Renal cortical epithelial cell (primary cell): ENCODE measurements around the gene MROH2A. TPM values are rescaled to one million over a fixed set of nuclear protein-coding genes. Genes with fewer than 3 reads are reported as not detected.

ENCODE experiments used
- DNase-seq: peaks from one replicate; pipeline ENCODE4 v3.0.0-alpha.2; 2011; ENCODE audit warnings: low read depth
- total RNA-seq: library from RNA; depleted of rRNA; stranded (reverse); fragments of >200 nt; gene quantifications from 2 replicates; pipeline ENCODE4 v1.2.3, GENCODE V29; 2014

The MROH2A gene
- total RNA-seq, 1 donor from 2014 or later = 0.15 TPM

GRCh38 chr2:233835230-233836186, 57.4 kb downstream of the MROH2A start:
- DNase-seq = no peak

- DNase-seq = no peak
These were observed 58.2 kb downstream of the MROH2A start for GRCh38 chr2:233836359-233836758.

DNA sequence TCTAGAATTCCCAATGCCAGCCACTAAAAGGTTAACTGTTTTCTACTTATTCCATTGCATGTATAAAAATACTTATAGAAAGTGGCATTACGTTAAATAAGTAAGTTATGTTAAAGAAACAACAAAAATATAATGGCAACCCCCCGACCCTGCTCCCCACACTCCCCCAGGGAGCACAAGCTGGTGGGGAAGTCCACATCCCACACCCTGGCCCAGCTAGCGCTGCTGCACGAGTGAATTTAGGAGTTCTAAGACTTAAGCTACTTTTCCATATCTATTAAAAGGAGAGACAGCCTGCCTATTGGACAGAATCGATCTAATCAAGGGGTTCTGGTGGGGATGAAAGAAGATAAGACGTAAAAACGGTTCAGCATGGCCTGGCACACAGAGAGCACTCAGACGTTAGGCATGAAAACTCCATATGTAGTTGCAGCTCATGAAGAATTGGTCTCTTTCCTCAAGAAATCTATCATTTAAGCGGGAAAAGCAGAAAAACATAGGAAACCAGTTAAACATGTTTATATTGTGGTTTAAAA, 59.6 kb downstream of the MROH2A start:
- DNase-seq = no peak

DNA sequence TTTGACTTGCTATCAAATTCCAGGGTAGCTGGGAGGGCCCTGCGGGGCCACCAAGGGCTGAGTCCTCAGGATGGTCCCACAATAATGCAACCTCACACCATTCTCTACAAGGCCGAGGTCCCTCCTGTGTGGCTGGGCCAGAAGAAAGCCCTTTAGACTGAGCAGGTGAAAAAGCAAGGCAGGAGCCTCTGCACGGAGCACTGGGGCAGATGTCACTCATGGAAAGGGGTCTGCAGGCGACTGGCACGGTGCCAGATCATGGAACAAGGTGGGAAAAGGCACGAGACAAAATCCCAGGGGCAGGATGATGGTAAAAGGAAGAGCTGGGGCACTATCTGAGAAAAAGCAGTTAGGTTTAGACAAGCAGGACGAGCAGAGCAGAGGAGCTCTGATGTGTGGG, 60.1 kb downstream of the MROH2A start:
- DNase-seq = no peak

DNA sequence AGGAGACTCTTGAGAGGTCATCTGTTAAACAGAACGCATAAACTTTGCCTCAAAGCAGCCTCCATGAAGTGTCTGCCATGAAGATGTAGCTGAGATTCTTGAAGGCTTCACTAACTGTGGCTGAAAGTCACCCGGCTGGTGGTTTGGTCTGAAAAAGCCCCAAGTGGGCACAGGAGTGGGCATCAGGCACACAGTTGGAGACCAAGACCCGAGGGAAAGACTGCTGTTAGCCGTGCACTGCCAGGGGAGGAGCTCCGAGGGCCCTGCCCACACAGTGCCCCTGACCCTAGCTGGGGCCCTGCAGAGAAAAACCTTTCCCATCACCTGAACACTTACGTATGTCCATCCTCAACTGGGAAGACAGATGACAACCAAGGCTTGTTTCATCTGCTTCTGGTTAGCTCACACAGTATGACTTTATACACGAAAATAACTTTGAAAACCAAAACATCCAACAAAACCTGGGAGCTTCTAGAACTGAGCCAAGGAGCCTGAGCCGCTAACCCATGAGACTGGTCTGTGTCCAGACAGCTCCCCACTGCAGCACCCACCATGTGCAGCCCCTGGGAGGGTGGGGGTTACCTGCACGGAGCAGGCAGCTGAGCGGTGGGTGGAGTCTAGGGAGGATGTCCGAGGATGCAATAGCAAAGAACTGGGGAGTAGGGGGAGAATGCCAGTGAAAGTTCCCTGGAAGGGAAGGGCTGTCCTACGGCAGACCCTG, 60.8 kb downstream of the MROH2A start:
- no peak for DNase-seq

DNA sequence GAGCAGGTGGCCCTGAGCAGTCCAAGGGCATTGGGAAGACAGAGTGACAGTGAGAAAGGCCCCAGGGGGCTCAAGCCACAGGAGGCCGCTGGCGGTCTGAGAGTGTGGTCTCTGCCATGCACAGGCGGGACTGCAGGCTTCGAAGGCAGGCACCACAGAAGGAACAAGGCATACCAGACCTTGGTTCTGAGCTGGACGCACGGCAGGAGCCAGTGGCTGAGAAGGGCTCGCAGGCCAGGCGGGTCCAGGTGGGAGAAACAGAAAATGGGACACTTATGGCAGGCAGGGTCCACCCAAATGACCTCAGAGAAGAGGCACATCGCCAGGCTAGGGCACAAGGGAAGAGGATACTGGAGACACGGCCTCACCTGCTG, 61.3 kb downstream of the MROH2A start:
- DNase-seq = no peak

DNA sequence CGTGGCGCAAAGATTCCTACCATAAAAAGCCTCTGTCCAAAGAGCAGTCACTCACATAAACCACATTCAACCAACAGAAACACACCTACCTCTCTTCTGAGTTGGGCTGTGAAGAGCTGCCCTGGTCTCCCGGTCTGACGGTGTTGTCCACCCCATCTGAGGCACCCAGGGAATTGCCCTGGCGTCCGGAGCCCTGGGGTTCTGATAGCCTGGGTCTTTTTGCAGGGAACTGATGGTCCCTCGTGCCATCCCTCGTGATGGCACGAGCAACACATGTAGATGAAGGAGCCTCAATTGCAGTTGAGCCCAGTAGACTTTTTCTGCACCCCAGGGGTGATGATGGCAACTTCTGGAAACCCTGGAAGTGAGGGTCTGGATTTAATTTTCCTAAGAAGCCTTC, 62.4 kb downstream of the MROH2A start:
- DNase-seq = no peak

GRCh38 chr2:233841183-233841582, 63.1 kb downstream of the MROH2A start:
- no peak for DNase-seq

DNA sequence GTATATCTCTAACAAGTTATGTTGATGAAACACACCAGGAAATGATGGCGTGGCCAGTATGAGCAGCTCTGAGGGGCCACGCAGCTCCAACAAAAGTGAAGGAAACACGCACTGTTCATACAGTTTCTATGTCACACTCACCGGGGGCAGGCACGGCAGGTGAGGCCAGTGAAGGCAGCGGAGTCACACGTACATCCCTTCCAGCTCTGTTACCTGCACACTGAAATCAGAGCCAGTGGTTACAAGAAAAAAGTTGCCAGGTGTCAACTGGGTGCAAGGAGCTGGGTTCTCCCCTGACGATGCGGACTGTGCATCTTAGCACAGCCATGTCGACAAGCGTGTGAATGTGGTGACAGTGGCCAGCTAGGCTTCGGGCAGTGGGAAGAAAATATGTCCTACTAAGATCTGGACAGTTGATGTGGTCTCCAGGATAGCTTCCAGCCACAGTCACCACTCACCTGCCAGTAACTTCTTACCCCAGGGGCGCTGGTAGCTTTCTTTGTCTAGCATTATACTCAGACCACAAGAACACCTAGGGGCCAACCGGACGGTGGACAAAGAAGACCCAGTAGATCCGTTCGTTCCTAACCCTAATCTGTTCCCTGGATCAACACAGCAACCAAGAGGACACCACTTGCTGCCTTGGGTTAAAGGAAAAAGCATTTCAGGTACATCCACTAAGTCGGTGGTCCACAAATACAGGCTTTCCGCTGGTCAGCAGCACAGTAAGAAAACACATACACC, 66.1 kb downstream of the MROH2A start:
- no peak for DNase-seq

- no peak for DNase-seq
These were observed 66.7 kb downstream of the MROH2A start for GRCh38 chr2:233844836-233845235.

GRCh38 chr2:233845301-233846060, 67.4 kb downstream of the MROH2A start:
- DNase-seq = no peak

DNA sequence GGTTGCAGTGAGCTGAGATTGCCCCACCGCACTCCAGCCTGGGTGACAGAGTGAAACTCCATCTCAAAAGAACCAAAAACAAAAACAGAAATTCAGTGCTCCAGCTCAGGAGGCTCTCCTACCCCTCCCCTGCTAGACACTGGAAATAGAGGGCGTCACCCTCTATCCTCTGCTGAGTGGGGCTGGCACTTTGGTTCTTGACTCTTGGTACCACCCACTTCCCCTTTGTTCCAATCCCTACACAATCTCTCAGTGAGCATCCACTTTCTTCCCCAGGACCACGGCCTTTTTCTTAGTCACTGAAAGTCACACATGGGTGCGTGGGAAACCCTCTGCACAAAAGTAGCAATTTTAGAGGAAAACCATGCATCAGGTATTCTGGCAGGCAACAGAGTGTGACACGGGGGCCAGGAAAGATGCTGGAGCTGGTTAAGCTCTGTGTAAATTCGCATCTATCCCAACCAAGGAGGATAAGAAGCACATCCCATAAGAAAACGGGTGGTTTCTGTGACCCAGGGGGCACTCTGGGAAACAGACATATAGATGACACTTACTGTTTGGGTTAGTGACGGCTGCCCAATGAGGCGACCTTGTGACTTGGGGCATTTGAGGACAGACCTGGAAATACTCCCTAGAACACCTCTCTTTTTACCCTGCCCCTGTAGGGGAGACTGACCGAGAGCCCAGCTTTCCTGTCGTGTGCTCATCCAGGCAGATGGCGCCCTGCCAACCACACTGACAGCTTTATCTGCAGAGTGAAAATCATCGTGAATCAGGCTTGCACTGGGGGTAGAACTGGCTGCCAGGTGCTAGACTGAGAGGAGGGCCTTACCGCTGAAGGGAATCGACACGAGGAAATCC, 68.5 kb downstream of the MROH2A start:
- DNase-seq = no peak

- no peak for DNase-seq
These were observed 69.2 kb downstream of the MROH2A start for GRCh38 chr2:233847248-233847898.

DNA sequence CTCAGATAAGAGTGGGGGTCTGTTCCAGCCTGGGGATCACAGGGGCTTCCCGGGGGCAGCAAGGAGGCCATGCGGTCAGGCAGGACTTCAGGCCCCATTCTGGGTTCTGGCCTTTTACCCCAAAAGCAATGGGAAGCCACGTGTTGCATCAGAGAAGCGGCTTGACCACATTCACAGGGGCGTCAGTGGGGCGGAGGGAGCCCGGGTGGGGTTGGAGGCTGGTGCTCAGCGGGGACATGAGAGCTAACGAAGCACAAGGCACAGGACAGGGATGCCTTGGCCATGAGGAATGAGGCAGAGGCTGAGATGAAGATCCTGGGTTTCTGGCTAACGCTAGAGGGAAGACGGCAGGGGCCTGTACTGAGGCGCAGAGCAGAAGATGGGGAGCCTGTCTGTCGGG, 70.1 kb downstream of the MROH2A start:
- DNase-seq = no peak

DNA sequence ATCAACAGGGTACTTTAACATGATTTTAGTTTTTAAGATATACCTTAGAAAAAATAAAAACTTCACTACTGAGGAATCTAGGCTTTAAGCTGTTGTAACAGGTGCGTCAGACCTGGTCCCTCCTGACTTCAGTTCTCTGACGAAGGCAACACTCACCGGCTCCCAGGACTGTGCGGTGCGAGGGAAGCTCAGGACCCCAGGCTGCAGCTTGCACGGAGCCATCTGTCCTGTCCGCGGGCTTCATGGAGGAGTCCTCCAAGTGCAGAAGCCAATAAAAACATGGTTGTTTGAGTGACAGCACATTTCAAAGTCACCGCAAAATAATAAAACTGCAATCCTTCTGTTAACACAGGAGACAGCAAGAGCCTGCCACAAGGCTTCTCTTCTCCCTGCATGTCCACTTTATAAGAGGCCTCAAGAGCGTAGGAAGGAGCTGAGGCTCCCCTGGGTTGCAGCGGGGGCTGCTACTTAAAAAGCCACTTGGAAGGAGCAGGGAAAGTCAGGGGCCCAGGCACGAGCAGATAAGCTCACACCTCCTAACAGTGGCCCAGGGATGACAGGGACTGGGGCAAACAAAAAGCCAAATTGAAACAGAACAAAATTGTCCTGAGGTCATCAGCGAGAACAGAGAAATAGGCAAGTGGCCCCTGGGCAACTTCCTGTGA, 71.6 kb downstream of the MROH2A start:
- no peak for DNase-seq

- DNase-seq = no peak
These were observed 72.6 kb downstream of the MROH2A start for GRCh38 chr2:233850745-233851144.

- no peak for DNase-seq
These were observed 73.0 kb downstream of the MROH2A start for GRCh38 chr2:233851169-233851568.

- DNase-seq = no peak
These were observed 73.9 kb downstream of the MROH2A start for GRCh38 chr2:233852056-233852455.

- no peak for DNase-seq
These were observed 75.2 kb downstream of the MROH2A start for GRCh38 chr2:233853353-233853752.
